GM21619 (cell line): Measurements from ENCODE around the gene IFNL4.
"Not testable (repeated sequence)": the region's sequence is repeated elsewhere in the genome, so short reads cannot be mapped to it uniquely, and the experiment has no call there.

Source experiments
- ATAC-seq: cut with Tn5 transposase; IDR thresholded peaks from one replicate; pipeline ENCODE4 v1.9.1; 2021; ENCODE audit not compliant: unreplicated experiment

IFNL4 gene

DNA sequence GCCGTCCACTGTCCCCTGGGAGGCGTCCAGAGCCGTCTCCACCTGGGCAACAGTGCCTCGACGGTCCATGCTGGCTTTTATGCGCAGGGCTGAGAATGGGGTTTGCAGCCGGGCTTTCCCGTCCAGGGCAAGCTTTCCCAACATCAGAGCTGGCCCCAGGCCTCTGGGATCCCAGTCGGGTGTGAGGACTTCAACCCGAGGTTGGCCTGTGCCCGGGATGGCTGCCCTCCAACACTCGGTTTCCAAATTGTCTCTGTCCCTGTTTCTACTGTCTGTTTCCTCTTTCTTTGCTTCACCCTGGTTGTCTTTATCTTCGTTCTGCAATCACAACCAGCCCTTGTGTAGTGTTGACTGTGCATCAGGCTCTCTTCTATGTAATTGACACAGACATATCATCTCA, at the start of gene IFNL4:
Gene IFNL4, minus strand, starts transcription at position 51 of the 400 bp plus-strand sequence.
- no peak for ATAC-seq

GRCh38 chr19:39297931-39298634, 49.4 kb upstream of the IFNL4 start:
- no peak for ATAC-seq

DNA sequence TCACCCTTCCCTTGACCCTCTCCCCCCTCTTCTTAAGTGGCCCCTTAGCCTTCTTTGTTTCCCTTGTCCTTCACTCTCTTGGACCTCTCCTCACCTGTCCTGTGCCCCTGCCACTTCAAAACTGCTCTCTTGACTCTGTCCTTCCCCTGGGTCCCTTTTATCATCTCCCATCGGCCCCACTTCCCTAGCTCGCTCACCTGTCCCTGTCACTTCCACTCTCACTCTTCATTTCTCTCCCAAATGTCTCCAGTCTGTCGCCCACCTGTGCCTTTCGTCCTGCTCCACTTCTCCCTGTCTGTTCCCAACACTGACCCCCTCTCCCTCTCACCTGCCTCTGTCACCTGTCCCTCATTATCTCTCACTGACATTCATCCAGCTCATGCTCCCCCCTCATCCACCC, 48.2 kb upstream of the IFNL4 start:
- no peak for ATAC-seq

DNA sequence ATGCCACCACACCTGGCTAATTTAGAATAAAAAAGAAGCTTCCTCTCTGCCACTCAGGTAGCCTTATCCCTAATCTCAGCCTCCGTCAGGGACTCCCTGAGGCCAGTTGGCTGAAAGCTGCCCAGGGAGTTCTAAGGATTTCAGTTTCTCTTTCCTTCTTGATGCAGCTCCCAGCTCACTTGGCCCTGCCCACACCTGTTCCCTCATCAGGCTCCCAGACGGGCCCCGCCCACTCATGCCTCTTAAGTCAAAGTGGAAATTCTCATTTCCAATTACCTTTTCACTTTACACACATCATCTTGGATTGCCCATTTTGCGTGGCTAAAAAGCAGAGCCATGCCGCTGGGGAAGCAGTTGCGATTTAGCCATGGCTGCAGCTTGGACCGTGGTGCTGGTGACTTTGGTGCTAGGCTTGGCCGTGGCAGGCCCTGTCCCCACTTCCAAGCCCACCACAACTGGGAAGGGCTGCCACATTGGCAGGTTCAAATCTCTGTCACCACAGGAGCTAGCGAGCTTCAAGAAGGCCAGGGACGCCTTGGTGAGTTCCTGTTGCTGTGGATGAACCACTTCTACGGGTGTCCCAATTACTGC, 47.5 kb upstream of the IFNL4 start, which contains the start of gene IFNL1:
Gene IFNL1, plus strand, starts transcription at position 353 of the 591 bp plus-strand sequence. Its CDS starts 15 bp downstream, at position 368.
- no peak for ATAC-seq

GRCh38 chr19:39293394-39293793, 44.7 kb upstream of the IFNL4 start:
- ATAC-seq = no peak

DNA sequence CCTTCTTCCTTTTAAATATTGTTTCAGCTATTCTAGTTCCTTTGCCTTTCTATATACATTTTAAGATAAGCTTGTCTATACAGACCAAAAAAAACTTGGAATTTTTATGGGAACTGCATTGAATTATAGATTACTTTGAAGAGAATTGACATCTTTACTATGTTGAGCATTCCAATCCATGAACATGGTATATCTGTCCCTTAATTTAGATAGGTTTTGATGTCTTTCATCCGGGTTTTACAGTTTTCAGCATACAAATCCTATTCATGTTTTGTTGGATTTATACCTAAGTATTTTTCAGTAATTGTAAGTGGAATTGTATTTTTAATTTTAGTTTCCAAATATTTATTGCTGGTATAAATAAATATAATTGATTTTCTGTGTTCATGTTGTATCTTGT, 35.4 kb upstream of the IFNL4 start:
- ATAC-seq = no peak

- no peak for ATAC-seq
Observed at GRCh38 chr19:39282021-39282420, 33.4 kb upstream of the IFNL4 start.

GRCh38 chr19:39277598-39277997, 28.9 kb upstream of the IFNL4 start:
- no peak for ATAC-seq

- no peak for ATAC-seq
Observed at GRCh38 chr19:39276740-39277139, 28.1 kb upstream of the IFNL4 start.

DNA sequence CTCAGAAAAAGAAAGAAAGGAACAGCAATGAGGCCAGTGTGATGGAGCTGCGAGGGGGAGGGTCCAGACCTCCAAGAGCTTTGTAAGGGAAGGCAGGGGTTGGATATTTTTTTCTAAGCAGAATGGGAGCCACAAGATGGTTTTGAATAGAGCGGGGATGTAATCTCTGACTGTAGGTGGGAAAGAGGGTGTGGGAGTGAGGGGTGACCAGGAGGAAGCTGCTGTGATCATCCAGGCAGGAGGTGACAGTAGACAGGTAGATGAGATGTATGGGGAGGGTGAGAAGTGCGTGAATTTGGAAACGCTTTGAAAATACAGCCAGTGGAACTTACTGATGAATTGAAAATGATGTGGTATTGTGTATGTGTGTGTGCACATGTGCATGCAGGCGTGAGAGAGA, 26.9 kb upstream of the IFNL4 start:
- no peak for ATAC-seq

DNA sequence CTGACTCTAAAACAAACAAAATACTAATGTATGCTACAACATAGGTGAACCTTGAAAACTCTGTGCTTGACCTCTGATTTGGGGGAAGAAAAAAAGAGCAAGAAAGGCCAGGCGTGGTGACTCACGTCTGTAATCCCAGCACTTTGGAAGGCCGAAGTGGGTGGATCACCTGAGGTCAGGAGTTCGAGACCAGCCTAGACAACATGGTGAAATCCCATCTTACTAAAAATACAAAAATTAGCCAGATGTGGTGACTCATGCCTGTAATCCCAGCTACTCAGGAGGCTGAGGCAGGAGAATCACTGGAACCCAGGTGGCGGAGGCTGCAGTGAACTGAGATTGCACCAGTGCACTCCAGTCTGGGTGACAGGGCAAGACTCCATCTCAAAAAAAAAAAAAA, 25.2 kb upstream of the IFNL4 start:
- ATAC-seq = not testable (repeated sequence)

GRCh38 chr19:39270036-39270871, 21.6 kb upstream of the IFNL4 start:
- no peak for ATAC-seq

DNA sequence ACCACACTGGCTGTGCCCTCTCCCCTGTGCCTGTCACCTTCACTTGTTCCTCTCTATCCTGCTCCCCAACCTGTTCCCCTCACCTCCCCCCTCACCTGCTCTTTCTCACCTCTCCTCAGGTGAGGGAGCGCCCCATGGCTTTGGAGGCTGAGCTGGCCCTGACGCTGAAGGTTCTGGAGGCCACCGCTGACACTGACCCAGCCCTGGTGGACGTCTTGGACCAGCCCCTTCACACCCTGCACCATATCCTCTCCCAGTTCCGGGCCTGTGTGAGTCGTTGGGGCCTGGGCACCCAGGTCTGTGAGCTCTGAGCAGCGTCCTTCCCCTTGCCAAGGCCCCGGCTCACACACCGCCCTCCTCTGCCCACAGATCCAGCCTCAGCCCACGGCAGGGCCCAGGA, 20.7 kb upstream of the IFNL4 start:
- ATAC-seq = not testable (repeated sequence)

GRCh38 chr19:39268531-39269223, 20.0 kb upstream of the IFNL4 start:
- ATAC-seq = not testable (repeated sequence)

- not testable (repeated sequence) for ATAC-seq
Observed at GRCh38 chr19:39268085-39268484, 19.4 kb upstream of the IFNL4 start, which contains the start of gene IFNL2. IFNL2 (plus strand) TSS chr19:39268396; CDS start chr19:39268569, 173 bp downstream.

- ATAC-seq = no peak
Observed at GRCh38 chr19:39265321-39265916, 16.8 kb upstream of the IFNL4 start.

GRCh38 chr19:39264306-39265290, 15.9 kb upstream of the IFNL4 start:
- no peak for ATAC-seq

- no peak for ATAC-seq
Observed at GRCh38 chr19:39263912-39264305, 15.3 kb upstream of the IFNL4 start.

DNA sequence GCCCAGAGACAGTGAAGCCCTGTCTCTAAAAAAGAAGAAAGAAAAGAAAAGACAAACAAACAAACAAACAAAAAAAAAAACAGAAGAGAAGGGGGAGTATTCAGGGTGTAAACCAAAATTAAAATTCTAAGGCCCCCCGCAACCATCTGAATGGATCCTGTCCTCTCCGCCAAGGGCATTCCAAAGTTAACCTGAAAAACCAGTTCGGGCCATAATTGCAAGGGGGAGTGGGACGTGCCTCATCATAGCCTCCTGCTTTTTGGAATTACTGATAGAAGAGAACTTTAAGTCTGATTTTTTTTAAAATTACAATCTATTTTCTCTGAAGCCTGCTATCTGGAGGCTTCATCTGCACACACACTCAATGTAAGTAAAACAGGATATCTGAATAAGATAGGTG, 13.8 kb upstream of the IFNL4 start:
- ATAC-seq = no peak
